Erythroblast (primary cell): ENCODE results near the gene HSP90AA1.

ENCODE experiments used
- GATA1 ChIP-seq: IDR thresholded peaks from 2 replicates; pipeline ENCODE4 v1.6.1; 2011; ENCODE audit warnings: low read depth, mild to moderate bottlenecking, control low read depth, low read length, moderate library complexity
- POLR2A ChIP-seq: IDR thresholded peaks from 2 replicates; pipeline ENCODE4 v1.6.1; 2011; ENCODE audit warnings: mild to moderate bottlenecking, low read length

DNA sequence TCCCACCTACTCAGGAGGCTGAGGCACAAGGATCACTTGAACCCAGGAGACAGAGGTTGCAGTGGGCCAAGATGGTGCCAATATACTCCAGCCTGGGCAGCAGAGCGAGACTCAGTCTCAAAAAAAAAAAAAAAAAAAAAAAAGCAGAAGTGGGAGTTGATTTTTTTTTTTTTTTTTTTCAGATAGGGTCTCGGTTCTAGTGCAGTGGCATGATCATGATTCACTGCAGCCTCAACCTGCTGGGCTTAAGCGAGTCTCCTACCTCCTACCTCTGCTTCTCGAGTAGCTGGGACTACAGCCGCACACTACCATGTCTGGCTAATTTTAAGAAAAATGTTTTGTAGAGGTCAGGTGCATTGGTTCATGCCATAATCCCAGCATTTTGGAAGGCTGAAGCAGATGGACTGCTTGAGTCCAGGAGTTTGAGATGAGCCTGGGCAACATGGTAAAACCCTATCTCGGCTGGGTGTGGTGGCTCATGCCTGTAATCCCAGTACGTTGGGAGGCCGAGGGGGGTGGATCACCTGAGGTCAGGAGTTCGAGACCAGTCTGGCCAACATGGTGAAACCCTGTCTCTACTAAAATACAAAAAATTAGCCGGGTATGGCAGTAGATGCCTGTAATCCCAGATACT, 16.3 kb upstream of the HSP90AA1 start:
- TF ChIP-seq POLR2A (no peak), GATA1 (no peak)
